ENCODE data around the gene DGKB.

DNA sequence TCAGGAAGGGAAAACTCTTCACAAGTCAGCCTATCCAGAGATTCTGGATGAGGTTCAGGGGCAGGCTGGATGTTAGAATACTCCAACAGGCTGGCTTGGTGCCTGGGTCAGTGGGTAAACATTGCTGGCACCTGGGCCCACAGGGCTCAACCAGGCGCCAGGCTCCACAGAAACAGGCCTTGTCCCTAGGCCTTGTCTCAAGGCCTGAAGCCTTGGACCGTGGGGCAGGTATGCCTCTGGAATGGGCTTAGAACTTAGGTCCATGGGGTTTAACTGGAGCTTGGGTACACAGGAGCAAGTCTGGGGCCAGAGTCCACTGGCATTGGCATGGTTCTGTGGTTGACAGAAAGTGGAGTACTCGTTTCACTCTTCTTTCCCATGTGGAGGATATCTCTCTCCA lies 650.1 kb downstream of the DGKB start:
- TF ChIP-seq, protein P1, sequence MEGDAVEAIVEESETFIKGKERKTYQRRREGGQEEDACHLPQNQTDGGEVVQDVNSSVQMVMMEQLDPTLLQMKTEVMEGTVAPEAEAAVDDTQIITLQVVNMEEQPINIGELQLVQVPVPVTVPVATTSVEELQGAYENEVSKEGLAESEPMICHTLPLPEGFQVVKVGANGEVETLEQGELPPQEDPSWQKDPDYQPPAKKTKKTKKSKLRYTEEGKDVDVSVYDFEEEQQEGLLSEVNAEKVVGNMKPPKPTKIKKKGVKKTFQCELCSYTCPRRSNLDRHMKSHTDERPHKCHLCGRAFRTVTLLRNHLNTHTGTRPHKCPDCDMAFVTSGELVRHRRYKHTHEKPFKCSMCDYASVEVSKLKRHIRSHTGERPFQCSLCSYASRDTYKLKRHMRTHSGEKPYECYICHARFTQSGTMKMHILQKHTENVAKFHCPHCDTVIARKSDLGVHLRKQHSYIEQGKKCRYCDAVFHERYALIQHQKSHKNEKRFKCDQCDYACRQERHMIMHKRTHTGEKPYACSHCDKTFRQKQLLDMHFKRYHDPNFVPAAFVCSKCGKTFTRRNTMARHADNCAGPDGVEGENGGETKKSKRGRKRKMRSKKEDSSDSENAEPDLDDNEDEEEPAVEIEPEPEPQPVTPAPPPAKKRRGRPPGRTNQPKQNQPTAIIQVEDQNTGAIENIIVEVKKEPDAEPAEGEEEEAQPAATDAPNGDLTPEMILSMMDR (IDR thresholded peaks at IDR 0.05): no peak
- TF ChIP-seq RAD21 (conservative IDR thresholded peaks at IDR 0.05 in 1 of 2, IDR thresholded peaks at IDR 0.05 in 1 of 2): no peak
- TF ChIP-seq ZFP36 (IDR thresholded peaks at IDR 0.05; ENCODE audit: borderline replicate concordance, partially characterized antibody): no peak
- TF ChIP-seq MAFK (IDR thresholded peaks at IDR 0.05; ENCODE audit: partially characterized antibody): no peak

All from A549 (cell line).